Measurements from ENCODE around the gene NRXN2.
"Not testable (repeated sequence)": the region's sequence is repeated elsewhere in the genome, so short reads cannot be mapped to it uniquely, and the experiment has no call there.

The NRXN2 gene

DNA sequence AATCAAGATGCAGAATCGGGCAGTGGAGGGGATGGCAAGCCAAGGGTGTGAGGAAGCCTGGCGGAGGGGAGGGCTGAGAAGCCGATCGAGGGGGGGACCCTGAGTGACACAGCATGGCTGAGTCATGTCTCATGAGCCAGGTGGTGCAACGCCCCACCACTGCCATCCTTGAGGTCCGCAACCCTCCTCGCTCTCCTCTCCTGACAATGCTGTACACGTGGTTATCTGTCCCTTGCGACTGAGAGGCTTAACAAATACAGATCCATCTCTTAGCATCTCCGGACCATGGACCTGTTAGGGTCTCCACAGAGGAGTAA lies 117.8 kb downstream of the NRXN2 start:
- no peak for DNase-seq (ENCODE audit: low spot score)

DNA sequence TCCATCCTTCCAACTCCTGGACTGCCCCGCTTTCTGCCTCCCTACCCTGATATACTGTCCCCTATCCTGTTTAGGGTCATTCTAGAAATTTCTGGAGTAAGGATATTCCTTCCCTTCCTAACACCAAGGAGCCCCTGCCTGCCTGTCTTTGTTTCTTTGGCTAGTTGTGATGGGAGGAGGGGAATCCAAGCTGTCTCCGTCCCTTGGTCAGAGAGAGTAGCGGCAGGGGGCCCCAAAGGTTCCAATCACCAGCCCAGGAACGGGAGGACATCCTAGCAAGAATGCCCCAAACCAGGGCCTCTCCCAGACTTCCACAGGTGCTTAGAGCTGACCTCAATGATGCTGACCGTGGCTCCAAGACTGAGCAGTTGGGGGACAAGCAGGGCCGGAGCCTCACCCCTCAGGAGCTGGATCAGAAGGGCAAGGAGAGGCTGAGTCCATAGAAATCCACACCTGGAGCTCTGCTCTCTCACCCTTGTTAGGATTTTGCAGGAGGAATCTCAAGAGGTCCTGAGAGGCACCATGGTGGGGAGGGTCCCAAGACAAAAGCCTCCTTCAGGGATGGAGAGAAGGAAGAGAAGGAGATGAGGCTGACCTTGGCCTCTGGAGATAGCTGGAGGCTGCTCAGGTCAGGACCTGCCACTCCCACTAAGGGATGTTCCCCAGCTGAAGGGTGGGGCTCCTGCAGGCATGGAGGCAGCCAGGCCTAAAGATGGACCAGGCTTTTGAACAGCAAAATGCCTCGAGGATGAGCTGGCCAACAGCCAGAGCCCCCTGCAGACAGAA lies 118.3 kb downstream of the NRXN2 start:
- DNase-seq (ENCODE audit: low spot score), result no peak

DNA sequence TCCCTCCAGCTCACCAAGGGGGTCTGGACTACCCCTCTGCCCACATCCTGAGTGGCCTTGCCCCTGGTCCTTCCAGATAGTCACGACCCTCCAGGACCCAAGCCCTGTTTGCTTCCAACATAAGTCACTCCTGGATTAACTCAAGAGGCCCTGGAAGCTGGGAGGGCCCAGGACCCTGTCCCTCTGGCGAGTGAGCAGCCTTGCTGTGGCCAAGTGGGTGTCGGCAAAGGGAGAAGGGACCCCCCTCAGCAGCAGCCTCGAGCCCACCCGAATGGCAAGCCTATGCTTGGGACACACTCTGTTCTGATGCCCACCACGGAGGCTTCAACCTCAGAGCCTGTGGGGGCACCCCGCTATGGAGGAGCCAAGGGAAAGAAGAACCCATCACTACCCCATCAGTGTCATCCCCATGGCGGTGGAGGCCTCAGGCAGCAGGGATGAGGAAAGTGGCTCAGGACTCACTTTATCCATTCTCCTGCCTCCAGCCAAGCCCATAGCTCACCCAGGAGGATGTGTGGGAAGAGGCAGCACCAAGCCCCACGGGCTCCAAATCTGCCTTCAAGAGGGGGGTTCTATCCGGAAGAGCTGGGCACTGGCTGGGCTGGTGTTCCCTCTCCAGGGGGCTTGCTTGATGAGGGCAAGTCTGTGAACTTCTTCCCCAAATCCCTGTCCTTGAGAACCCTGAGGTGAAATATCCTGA lies 119.4 kb downstream of the NRXN2 start:
- DNase-seq (ENCODE audit: low spot score), result no peak

DNA sequence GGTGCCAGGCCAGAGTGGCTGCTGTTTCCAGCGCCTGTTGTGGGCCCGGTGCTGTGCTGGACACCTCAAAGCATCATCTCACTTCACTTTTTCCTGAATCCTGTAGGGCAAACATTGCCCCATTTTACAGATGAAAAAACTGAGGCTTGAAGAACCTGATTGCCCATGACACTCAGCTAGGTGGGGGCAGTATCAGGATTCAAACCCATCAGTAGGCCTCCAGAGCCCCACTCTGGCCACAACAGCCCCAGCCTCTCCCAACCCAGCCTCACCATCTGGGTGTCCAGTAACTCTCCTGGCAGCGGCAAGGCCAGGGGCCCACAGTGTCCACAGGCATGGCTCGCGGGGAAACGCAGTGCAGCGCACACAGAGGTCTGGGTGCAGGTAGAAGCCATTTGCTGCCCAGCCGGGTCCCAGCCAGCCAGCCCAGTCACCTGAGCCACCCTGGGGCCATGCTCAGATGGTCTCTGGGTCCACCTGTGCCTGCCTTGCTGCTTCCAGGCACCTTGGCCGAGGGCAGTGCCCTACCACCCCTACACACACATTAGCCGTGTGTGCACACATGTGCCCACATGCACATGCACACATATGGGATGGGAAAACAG lies 120.4 kb downstream of the NRXN2 start:
- DNase-seq (ENCODE audit: low spot score), result no peak

DNA sequence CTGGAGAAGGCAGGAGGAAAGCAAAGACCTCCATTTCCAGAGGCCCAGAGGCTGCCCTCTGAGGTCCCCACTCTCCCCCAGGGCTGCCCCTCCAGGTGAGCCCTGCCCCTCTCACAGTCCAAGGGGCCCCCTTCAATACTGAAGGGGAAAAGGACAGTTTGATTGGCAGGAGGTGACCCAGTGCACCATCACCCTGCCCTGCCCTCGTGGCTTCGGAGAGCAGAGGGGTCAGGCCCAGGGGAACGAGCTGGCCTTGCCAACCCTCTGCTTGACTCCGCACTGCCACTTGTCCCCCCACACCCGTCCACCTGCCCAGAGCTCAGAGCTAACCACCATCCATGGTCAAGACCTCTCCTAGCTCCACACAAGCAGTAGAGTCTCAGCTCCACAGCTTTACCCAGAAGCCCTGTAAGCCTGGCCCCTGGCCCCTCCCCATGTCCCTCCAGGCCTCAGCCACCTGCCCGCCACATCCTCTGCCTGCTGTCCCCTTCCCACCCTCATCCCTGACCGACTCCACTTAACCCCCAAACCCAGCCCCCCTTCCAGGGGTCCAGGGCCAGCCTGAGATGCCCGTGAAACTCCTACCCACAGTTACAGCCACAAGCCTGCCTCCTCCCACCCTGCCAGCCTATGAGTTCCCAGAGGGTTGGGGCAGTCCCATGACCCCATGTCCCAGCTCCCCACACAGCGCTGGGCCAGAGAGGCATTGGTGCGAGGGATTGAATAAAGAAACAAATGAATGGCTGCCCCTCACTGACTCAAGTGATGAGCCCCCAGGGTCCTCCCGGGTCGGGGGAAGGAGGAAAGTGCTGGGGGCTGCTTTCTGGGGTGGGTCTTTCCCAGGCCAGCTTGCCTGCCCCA lies 121.2 kb downstream of the NRXN2 start:
- DNase-seq (ENCODE audit: low spot score), result no peak

DNA sequence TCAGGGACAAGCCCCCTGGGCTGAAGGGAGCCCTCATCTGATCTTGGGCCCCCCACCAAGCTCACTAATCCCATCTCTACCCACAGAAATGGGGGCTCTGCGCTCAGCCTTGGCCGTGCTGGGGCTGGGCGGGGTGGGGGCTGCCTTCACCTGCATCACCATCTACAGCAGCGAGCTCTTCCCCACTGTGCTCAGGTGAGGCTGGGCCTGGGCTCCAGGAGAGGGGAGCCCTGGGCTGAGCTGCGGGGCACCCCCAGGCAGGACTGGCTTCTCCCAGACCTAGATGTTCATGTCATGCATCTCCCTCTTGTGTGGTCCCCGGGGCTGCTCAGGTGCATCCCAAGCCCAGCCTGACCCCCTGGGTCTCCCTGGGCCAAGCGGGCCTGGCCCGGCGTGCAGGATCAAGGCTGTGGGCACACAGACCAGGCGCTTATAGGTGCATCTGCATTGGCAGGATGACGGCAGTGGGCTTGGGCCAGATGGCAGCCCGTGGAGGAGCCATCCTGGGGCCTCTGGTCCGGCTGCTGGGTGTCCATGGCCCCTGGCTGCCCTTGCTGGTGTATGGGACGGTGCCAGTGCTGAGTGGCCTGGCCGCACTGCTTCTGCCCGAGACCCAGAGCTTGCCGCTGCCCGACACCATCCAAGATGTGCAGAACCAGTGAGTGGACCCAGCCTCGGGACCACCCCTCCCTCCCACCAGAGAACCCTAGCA lies 122.6 kb downstream of the NRXN2 start:
- DNase-seq (ENCODE audit: low spot score), result no peak

DNA sequence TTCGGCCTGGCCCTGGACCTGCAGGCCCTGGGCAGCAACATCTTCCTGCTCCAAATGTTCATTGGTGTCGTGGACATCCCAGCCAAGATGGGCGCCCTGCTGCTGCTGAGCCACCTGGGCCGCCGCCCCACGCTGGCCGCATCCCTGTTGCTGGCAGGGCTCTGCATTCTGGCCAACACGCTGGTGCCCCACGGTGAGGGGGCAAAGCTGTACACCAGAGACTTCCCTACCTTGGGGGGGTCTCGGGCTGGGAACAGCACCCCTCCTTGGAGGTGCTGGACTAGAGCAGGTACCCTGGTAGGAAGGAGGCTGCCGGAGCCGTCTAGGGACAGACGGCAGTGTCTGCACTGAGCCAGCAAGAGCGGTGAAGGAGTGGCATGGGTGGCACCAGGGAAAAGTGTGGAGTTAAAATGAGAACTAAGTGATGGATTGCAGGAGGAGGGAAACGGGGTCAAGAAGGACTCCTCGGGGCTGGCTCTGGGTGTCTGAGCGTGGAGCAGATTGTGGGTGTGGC lies 123.2 kb downstream of the NRXN2 start:
- DNase-seq (ENCODE audit: low spot score), result no peak

DNA sequence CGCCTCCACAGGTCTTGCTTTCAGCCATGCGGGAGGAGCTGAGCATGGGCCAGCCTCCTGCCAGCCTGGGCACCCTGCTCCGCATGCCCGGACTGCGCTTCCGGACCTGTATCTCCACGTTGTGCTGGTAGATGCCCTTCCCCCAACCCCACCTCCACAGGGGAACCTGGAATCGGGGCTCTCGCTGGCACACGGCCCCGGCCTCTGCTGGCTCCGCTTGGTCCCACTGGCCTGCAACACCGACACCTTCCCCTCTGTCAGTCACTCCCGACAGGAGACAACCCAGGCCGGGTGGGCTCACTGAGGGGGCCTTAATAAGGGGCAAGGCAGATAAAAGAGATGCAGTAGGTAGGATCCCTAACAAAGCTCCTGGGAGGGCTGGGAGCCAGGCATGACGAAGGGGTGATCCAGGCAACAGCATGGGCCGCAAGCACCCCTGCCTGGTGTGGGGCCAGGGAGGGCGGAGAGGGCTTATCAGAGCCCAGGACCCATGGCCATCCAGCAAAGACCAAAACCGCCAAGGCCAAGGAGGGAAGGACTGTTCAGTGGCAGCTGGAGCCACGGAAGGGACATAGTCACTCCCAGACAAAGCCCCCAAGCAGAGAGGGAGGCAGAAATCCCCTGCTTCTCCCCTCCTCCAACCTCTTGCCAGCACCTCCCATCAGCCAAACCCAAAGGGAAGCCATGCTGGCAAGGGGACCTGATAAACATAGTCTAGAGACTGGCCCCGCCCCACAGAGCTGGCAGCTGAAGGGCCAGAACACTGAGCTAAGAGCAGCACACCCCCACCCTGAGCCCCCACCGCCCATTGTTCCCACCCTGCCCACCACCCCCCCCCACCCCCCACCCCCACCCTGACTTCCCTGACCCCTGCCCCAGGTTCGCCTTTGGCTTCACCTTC lies 124.0 kb downstream of the NRXN2 start:
- DNase-seq (ENCODE audit: low spot score), result no peak

DNA sequence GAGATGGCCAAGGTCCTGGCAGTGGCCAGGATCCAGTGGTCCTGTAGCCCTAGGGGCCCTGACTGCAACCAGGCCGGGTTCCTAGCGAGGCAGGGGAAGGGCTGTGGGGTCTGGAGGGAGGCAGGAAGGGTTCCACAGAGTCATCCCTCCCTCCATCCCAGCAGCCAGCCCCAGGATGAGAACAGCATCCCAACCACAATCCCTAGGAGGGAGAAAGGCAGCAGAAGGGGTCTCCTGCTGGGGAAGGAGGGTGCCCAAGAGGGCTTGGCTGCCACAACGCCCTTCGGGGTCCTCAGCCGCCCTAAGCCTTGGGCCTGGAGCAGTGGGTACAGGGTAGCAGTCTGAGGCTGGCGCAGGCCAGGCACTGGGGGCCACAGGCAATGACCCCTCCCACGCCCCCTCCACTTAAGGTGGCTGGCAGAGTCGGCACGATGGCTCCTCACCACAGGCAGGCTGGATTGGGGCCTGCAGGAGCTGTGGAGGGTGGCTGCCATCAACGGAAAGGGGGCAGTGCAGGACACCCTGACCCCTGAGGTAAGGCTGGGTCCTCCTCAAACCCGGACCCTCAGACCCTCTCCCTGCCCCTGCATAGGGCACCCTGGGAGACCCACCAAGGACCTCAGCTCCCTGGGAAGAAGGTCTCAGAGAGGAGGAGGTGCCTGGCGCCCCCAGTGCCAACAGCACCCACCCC lies 124.7 kb downstream of the NRXN2 start:
- DNase-seq (ENCODE audit: low spot score), result no peak

DNA sequence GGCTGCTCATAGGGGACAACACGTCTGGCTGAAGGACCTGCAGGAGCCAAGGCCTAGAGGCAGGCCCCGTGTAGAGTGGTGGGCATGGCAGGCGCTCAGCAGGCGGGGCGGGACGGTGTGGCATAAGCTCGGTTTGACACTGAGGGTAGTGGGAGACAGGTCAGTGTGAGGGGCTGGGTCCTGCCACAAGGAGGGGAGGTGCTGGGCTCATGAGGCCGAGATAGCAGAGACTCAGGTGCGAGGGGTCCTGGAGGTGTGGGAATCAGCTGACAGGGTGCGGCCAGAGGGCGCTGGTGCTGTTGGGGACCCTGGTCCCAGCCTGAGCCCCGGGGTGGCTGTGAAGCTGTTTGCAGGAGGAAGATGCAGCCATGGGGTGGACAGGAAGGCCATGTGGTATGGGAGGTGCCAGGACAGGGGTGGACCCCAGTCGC lies 125.3 kb downstream of the NRXN2 start:
- no peak for DNase-seq (ENCODE audit: low spot score)

DNA sequence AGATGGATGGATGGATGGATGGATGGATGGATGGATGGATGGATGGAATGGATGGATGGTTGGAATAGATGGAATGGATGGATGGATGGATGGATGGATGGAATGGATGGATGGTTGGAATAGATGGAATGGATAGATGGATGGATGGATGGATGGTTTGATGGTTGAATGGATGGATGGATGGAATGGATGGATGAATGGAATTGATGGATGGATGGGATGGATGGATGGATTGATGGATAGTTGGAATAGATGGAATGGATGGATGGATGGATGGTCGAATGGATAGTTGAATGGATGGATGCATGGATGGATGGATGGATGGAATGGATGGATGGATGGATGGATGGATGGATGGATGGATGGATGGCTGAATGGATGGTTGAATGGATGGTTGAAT lies 127.1 kb downstream of the NRXN2 start:
- DNase-seq (ENCODE audit: low spot score), result not testable (repeated sequence)

DNA sequence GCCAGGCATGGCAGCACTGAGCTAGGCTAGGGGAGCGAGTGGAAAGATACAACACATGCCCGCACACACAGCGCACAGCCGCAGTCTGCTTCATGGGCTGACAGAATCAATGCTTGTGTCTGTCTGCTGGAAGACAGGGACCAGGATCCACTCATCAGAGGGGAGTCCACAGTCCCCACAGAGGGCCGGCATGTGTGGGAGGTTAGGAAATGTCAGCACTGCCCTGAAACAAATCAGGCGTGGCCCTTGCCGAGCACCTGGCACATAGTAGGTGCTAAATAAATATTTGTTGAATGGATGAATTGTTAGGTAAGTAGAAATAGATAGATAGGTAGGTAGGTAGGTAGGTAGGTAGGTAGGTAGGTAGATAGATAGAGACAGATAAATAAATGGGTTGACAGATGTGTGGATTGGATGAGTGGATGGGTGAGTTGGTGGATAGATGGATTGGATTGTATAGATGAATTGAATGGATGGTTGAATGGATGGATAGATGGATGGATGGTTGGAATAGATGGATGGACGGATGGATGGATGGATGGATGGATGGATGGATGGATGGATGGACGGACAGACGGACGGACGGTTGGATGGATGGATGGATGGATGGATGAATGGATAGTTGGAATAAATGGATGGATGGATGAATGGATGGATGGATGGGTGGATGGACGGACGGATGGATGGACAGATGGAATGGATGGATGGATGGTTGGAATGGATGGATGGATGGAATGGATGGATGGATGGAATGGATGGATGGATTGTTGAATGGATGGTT lies 128.6 kb downstream of the NRXN2 start:
- DNase-seq (ENCODE audit: low spot score), result no peak

DNA sequence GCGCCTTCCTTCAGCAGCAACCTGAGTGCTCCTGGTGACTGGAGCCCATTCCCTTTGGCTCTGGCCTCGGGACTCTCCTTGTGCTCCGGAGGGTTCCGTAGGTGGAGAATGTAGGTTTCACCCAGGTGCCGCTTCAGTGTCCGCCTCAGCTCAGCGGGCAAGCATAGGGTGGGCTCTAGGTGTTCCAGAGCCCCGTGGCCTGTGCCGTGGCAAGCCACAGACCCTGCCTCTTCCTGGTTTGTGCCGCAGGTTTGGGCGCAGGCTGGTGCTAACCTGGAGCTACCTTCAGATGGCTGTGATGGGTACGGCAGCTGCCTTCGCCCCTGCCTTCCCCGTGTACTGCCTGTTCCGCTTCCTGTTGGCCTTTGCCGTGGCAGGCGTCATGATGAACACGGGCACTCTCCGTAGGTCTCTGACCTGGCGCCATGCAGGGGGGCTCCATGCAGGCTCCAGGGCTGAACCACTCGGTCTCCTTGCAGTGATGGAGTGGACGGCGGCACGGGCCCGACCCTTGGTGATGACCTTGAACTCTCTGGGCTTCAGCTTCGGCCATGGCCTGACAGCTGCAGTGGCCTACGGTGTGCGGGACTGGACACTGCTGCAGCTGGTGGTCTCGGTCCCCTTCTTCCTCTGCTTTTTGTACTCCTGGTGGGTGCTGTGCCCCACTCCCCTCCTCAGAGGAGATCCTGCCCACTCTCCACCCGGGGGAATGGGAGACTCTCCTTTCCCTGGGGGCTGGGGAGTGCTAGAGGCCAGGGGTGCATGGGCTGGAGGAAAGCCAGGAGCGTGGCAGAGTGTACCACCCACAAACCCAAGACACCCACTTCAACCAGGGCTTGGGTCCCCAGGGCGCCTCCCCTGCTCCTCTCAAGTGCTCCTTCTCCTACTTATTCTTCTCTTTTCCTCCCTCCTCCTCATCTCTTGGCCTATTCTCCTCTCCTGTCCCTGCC lies 129.6 kb downstream of the NRXN2 start:
- no peak for DNase-seq (ENCODE audit: low spot score)

DNA sequence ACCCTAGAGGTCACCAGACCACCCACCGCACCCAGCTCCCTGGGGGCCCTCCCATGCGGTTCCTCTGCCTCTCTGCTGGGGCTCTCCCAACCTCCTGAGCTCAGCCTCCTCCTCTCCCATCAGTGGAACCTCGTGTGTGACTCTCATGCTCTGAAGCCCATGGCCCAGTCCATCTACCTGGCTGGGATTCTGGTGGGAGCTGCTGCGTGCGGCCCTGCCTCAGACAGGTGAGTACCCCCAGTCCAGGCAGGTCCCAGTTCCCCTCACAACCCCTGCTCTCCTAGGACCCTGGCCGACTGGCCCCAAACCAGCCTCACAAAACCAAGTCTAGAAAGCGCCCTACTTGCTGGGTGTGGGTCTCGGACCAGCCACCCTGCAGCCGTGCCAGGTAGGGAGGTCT lies 130.3 kb downstream of the NRXN2 start:
- no peak for DNase-seq (ENCODE audit: low spot score)

DNA sequence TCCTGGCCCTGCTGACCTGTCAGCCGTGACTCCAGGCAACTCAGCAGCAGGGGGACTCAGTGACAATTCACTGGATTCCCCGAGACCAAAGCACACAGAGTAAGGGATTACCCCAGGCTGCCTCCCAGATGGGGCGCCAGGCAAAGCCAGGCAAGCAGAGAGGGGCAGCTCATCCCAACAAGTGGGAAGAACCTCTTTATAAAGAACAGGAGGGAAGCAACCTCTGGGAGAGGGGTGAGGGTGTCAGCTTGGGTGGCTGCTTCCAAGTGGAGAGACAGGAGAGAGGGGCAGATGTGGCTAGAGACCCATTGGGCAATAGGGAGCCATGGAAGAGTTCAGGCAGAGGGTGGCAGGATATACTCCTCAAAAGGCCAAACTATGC lies 130.8 kb downstream of the NRXN2 start:
- no peak for DNase-seq (ENCODE audit: low spot score)

DNA sequence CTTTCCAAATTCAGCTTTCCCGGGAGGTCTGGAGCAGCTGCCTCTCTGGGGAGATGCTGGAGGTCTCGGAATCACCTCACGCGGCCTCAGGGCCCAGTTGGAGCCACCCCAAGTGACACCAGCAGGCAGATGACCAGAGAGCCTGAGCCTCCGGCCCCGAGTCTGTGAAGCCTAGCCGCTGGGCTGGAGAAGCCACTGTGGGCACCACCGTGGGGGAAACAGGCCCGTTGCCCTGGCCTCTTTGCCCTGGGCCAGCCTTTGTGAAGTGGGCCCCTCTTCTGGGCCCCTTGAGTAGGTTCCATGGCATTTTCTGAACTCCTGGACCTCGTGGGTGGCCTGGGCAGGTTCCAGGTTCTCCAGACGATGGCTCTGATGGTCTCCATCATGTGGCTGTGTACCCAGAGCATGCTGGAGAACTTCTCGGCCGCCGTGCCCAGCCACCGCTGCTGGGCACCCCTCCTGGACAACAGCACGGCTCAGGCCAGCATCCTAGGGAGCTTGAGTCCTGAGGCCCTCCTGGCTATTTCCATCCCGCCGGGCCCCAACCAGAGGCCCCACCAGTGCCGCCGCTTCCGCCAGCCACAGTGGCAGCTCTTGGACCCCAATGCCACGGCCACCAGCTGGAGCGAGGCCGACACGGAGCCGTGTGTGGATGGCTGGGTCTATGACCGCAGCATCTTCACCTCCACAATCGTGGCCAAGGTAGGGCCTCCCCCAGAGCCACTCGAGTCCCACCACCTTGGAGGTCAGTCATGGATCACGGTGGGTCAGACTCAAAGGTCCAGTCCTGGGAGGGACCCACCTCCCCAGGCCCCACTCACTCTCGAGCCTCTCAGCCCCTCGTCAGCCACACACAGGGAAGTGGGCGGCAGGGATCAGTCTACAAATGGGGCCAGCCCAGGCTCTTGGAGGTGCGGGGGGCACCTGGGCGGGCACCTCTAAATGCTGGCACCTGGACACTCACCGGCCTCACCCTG lies 131.5 kb downstream of the NRXN2 start:
- DNase-seq (ENCODE audit: low spot score), result no peak

DNA sequence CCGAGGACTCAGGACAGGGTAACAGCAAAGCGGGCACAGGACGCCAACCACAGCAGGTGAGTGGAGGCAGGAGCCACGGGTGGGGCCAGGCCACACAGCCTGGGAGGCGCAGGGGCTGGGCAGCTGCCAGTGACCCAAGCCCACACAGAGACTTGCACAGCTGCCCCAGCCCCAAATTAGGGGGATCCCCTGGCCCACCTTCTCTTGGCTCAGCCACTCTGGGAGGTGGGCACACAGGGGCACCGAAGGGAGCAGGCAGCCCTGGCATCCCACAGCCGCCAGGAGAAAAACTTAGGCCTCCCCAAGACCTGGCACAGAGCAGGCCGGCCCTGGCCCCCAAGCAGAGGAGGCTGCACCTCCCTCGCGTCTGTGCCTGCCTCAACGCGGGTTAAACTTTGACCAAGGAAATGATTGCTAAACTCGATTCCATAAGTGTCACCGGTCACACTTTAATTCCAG lies 132.2 kb downstream of the NRXN2 start, which contains the start of gene SLC22A12:
SLC22A12 (plus strand) TSS at position 458 of the 459 bp plus-strand sequence. CDS start 337 bp downstream, outside the sequence.
- no peak for DNase-seq (ENCODE audit: low spot score)
